RPMI7951 (cell line): ENCODE measurements around the gene CFTR. TPM values are rescaled to one million over a fixed set of nuclear protein-coding genes. Genes with fewer than 3 reads are reported as not detected.
"Not testable (repeated sequence)": the region's sequence is repeated elsewhere in the genome, so short reads cannot be mapped to it uniquely, and the experiment has no call there.

Experiments
- DNase-seq: peaks from one replicate; pipeline ENCODE4 v3.0.0-alpha.2; 2012; ENCODE audit warnings: low read depth
- total RNA-seq: library from RNA; depleted of rRNA; stranded (reverse); fragments of >200 nt; shearing (Covaris generic); gene quantifications from 2 replicates; pipeline ENCODE4 v1.2.3, GENCODE V29; 2014

Gene CFTR
- total RNA-seq, 1 experiment from 2014 or later: not detected

GRCh38 chr7:117495308-117495707, 15.5 kb downstream of the CFTR start:
- DNase-seq: no peak

GRCh38 chr7:117502331-117502730, 22.5 kb downstream of the CFTR start:
- no peak for DNase-seq

GRCh38 chr7:117505238-117505637, 25.4 kb downstream of the CFTR start:
- DNase-seq: peak; percentile 7

- no peak for DNase-seq
Observed at GRCh38 chr7:117508676-117509075, 28.9 kb downstream of the CFTR start.

GRCh38 chr7:117517194-117517593, 37.4 kb downstream of the CFTR start:
- DNase-seq: not testable (repeated sequence)

GRCh38 chr7:117530390-117530789, 50.6 kb downstream of the CFTR start:
- no peak for DNase-seq

GRCh38 chr7:117531595-117532244, 51.9 kb downstream of the CFTR start:
- DNase-seq: no peak

GRCh38 chr7:117538053-117538452, 58.2 kb downstream of the CFTR start:
- no peak for DNase-seq

GRCh38 chr7:117544061-117544460, 64.2 kb downstream of the CFTR start:
- no peak for DNase-seq

- no peak for DNase-seq
Observed at GRCh38 chr7:117548035-117548434, 68.2 kb downstream of the CFTR start.

- DNase-seq: no peak
Observed at GRCh38 chr7:117550625-117551024, 70.8 kb downstream of the CFTR start.

GRCh38 chr7:117552660-117553059, 72.8 kb downstream of the CFTR start:
- no peak for DNase-seq

- DNase-seq: no peak
Observed at GRCh38 chr7:117555260-117555659, 75.4 kb downstream of the CFTR start.

GRCh38 chr7:117559391-117559790, 79.6 kb downstream of the CFTR start:
- DNase-seq: no peak

- no peak for DNase-seq
Observed at GRCh38 chr7:117560030-117560429, 80.2 kb downstream of the CFTR start.

- DNase-seq: no peak
Observed at GRCh38 chr7:117562759-117563158, 82.9 kb downstream of the CFTR start.

GRCh38 chr7:117564080-117564479, 84.3 kb downstream of the CFTR start:
- no peak for DNase-seq

GRCh38 chr7:117564627-117565026, 84.8 kb downstream of the CFTR start:
- no peak for DNase-seq

GRCh38 chr7:117565226-117565625, 85.4 kb downstream of the CFTR start:
- DNase-seq: no peak

- DNase-seq: no peak
Observed at GRCh38 chr7:117567781-117568180, 88.0 kb downstream of the CFTR start.

GRCh38 chr7:117572856-117573620, 93.2 kb downstream of the CFTR start:
- DNase-seq: no peak

- DNase-seq: no peak
Observed at GRCh38 chr7:117581424-117581823, 101.6 kb downstream of the CFTR start.

GRCh38 chr7:117582219-117582704, 102.4 kb downstream of the CFTR start:
- DNase-seq: peak; percentile 4
